GM12891 (cell line): ENCODE results near the gene KCNN2.

Experiments
- POLR2A ChIP-seq: IDR thresholded peaks from 2 replicates; pipeline ENCODE4 v1.6.1; 2011; ENCODE audit warnings: low read depth, low read length, control low read depth
- POLR2AphosphoS5 ChIP-seq: IDR thresholded peaks from 2 replicates; pipeline ENCODE4 v1.6.1; 2011; ENCODE audit warnings: low read depth, low read length, control low read depth
- POU2F2 ChIP-seq: IDR thresholded peaks from 2 replicates; pipeline ENCODE4 v1.6.1; 2011; ENCODE audit warnings: low read depth, mild to moderate bottlenecking, control low read depth, low read length, moderate library complexity
- SPI1 ChIP-seq: IDR thresholded peaks from 2 replicates; pipeline ENCODE4 v1.6.1; 2011; ENCODE audit warnings: low read depth, low read length, control low read depth
- TAF1 ChIP-seq: IDR thresholded peaks from 2 replicates; pipeline ENCODE4 v1.6.1; 2011; ENCODE audit warnings: low read depth, low read length, control low read depth

GRCh38 chr5:114393159-114393558 lies 31.3 kb downstream of the KCNN2 start:
- TF ChIP-seq POLR2A (no peak), POLR2AphosphoS5 (no peak), SPI1 (no peak), POU2F2 (no peak), TAF1 (no peak)
